ENCODE data around the gene NME4.

DNA sequence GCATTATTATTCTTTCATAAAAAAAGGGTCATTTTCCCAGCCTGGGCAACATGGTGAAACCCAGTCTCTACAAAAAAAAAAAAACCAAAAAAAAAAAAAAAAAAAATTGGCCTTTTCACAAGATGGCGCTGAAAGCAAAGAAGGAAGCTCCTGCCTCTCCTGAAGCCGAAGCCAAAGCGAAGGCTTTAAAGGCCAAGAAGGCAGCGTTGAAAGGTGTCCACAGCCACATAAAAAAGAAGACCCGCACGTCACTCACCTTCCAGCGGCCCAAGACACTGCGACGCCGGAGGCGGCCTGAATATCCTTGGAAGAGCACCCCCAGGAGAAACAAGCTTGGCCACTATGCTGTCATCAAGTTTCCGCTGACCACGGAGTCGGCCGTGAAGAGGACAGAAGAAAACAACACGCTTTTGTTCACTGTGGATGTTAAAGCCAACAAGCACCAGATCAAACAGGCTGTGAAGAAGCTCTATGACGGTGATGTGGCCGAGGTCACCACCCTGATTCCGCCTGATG lies 10.3 kb upstream of the NME4 start:
- TF ChIP-seq POLR2A (IDR thresholded peaks at IDR 0.05; ENCODE audit: low read depth, low read length) (no peak), EZH2 (IDR thresholded peaks at IDR 0.05; ENCODE audit: borderline replicate concordance, control insufficient read depth, low read depth, low read length) (no peak), ZNF274 (IDR thresholded peaks at IDR 0.05; ENCODE audit: insufficient read depth, insufficient read length) (no peak), NFYB (IDR thresholded peaks at IDR 0.05; ENCODE audit: insufficient read depth, low read depth, low read length) (no peak), GABPA (IDR thresholded peaks at IDR 0.05; ENCODE audit: low read depth) (no peak)
- TF ChIP-seq, protein P1, sequence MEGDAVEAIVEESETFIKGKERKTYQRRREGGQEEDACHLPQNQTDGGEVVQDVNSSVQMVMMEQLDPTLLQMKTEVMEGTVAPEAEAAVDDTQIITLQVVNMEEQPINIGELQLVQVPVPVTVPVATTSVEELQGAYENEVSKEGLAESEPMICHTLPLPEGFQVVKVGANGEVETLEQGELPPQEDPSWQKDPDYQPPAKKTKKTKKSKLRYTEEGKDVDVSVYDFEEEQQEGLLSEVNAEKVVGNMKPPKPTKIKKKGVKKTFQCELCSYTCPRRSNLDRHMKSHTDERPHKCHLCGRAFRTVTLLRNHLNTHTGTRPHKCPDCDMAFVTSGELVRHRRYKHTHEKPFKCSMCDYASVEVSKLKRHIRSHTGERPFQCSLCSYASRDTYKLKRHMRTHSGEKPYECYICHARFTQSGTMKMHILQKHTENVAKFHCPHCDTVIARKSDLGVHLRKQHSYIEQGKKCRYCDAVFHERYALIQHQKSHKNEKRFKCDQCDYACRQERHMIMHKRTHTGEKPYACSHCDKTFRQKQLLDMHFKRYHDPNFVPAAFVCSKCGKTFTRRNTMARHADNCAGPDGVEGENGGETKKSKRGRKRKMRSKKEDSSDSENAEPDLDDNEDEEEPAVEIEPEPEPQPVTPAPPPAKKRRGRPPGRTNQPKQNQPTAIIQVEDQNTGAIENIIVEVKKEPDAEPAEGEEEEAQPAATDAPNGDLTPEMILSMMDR (IDR thresholded peaks at IDR 0.05 in 2 of 3, conservative IDR thresholded peaks at IDR 0.05 in 1 of 3; ENCODE audit: control insufficient read depth in 2 of 3, extremely low read depth in 1 of 3, insufficient read depth in 1 of 3, low read depth in 3 of 3, low read length in 3 of 3): 0 out of 6 replicates have a peak, but pooled peaks of 1 of the 3 experiments have one; percentile 1
- TF ChIP-seq, protein P2, sequence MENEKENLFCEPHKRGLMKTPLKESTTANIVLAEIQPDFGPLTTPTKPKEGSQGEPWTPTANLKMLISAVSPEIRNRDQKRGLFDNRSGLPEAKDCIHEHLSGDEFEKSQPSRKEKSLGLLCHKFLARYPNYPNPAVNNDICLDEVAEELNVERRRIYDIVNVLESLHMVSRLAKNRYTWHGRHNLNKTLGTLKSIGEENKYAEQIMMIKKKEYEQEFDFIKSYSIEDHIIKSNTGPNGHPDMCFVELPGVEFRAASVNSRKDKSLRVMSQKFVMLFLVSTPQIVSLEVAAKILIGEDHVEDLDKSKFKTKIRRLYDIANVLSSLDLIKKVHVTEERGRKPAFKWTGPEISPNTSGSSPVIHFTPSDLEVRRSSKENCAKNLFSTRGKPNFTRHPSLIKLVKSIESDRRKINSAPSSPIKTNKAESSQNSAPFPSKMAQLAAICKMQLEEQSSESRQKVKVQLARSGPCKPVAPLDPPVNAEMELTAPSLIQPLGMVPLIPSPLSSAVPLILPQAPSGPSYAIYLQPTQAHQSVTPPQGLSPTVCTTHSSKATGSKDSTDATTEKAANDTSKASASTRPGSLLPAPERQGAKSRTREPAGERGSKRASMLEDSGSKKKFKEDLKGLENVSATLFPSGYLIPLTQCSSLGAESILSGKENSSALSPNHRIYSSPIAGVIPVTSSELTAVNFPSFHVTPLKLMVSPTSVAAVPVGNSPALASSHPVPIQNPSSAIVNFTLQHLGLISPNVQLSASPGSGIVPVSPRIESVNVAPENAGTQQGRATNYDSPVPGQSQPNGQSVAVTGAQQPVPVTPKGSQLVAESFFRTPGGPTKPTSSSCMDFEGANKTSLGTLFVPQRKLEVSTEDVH (IDR thresholded peaks at IDR 0.05; ENCODE audit: low read depth, partially characterized antibody): no peak
- TF ChIP-seq, protein P3, sequence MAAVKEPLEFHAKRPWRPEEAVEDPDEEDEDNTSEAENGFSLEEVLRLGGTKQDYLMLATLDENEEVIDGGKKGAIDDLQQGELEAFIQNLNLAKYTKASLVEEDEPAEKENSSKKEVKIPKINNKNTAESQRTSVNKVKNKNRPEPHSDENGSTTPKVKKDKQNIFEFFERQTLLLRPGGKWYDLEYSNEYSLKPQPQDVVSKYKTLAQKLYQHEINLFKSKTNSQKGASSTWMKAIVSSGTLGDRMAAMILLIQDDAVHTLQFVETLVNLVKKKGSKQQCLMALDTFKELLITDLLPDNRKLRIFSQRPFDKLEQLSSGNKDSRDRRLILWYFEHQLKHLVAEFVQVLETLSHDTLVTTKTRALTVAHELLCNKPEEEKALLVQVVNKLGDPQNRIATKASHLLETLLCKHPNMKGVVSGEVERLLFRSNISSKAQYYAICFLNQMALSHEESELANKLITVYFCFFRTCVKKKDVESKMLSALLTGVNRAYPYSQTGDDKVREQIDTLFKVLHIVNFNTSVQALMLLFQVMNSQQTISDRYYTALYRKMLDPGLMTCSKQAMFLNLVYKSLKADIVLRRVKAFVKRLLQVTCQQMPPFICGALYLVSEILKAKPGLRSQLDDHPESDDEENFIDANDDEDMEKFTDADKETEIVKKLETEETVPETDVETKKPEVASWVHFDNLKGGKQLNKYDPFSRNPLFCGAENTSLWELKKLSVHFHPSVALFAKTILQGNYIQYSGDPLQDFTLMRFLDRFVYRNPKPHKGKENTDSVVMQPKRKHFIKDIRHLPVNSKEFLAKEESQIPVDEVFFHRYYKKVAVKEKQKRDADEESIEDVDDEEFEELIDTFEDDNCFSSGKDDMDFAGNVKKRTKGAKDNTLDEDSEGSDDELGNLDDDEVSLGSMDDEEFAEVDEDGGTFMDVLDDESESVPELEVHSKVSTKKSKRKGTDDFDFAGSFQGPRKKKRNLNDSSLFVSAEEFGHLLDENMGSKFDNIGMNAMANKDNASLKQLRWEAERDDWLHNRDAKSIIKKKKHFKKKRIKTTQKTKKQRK (IDR thresholded peaks at IDR 0.05; ENCODE audit: low read depth, low read length): no peak
